WTC11 (cell line): Measurements from ENCODE around the gene MAGI2. TPM values are rescaled to one million over a fixed set of nuclear protein-coding genes. Genes with fewer than 3 reads are reported as not detected.
A peak's percentile ranks its signal among the peaks of the same experiment; 100 is the strongest.

Experiments
- ATAC-seq: fragments of 200-7000 bp; cut with Tn5 transposase; 2 replicates; pipeline ENCODE4 v1.10.0; 2021; ENCODE audit warnings: mild to moderate bottlenecking, moderate library complexity
- CTCF ChIA-PET: fragments of 300-600 bp; sonication (Branson Sonifier 250); formaldehyde crosslinking; loops from one replicate; lab custom pipeline; 2021; ENCODE audit warnings: antibody characterized with exemption; lab: Charles Lee
- POLR2A ChIA-PET: fragments of 350-600 bp; sonication (Branson Sonifier 250); formaldehyde crosslinking; loops from one replicate; lab custom pipeline; 2021; ENCODE audit warnings: antibody characterized with exemption; lab: Charles Lee
- DNase-seq: peaks from one replicate; pipeline ENCODE4 v3.0.0; 2021; ENCODE audit warnings: low spot score
- H3K27ac Mint-ChIP-seq: 2 replicates; pipeline ENCODE4 v1.8.0; 2021; ENCODE audit warnings: mixed read lengths
- H3K27me3 Mint-ChIP-seq: 2 replicates; pipeline ENCODE4 v1.8.0; 2021; ENCODE audit warnings: low read depth, mild to moderate bottlenecking, moderate library complexity, mixed read lengths
- H3K36me3 Mint-ChIP-seq: 2 replicates; pipeline ENCODE4 v1.8.0; 2021; ENCODE audit warnings: mixed read lengths
- H3K4me1 Mint-ChIP-seq: 2 replicates; pipeline ENCODE4 v1.8.0; 2022; ENCODE audit warnings: mixed read lengths
- H3K4me3 Mint-ChIP-seq: 2 replicates; pipeline ENCODE4 v1.8.0; 2021; ENCODE audit warnings: mild to moderate bottlenecking, moderate library complexity, mixed read lengths
- H3K9me3 Mint-ChIP-seq: 2 replicates; pipeline ENCODE4 v1.8.0; 2021; ENCODE audit warnings: mixed read lengths
- ATF1 ChIP-seq: sonication (generic); formaldehyde crosslinking; IDR thresholded peaks from 2 replicates; pipeline ENCODE4 v1.8.1; 2023; ENCODE audit warnings: mild to moderate bottlenecking, moderate library complexity, missing genetic modification reagents
- CBFB ChIP-seq: sonication (generic); formaldehyde crosslinking; IDR thresholded peaks from 2 replicates; pipeline ENCODE4 v1.8.1; 2022; ENCODE audit warnings: mild to moderate bottlenecking, low read depth, missing genetic modification reagents
- CREM ChIP-seq: sonication (generic); formaldehyde crosslinking; IDR thresholded peaks from 2 replicates; pipeline ENCODE4 v1.8.1; 2022; ENCODE audit warnings: mild to moderate bottlenecking, missing genetic modification reagents, moderate library complexity
- ELF4 ChIP-seq: sonication (generic); formaldehyde crosslinking; IDR thresholded peaks from 2 replicates; pipeline ENCODE4 v1.8.1; 2022; ENCODE audit warnings: low read depth, mild to moderate bottlenecking, moderate library complexity, missing genetic modification reagents
- IRF1 ChIP-seq: sonication (generic); formaldehyde crosslinking; IDR thresholded peaks from 2 replicates; pipeline ENCODE4 v1.8.0; 2023; ENCODE audit warnings: missing genetic modification reagents
- MAX ChIP-seq: sonication (generic); formaldehyde crosslinking; IDR thresholded peaks from 2 replicates; pipeline ENCODE4 v1.8.0; 2022; ENCODE audit warnings: mild to moderate bottlenecking, missing genetic modification reagents
- NR1H2 ChIP-seq: sonication (generic); formaldehyde crosslinking; IDR thresholded peaks from 2 replicates; pipeline ENCODE4 v1.9.0; 2021; ENCODE audit warnings: mild to moderate bottlenecking, moderate library complexity, missing genetic modification reagents
- PREB ChIP-seq: sonication (generic); formaldehyde crosslinking; IDR thresholded peaks from 2 replicates; pipeline ENCODE4 v1.8.1; 2022; ENCODE audit warnings: mild to moderate bottlenecking, missing genetic modification reagents, moderate library complexity, borderline replicate concordance
- ZNF138 ChIP-seq: sonication (generic); formaldehyde crosslinking; conservative IDR thresholded peaks from 2 replicates; pipeline ENCODE4 v1.8.1; 2022; ENCODE audit warnings: mild to moderate bottlenecking, moderate library complexity, missing genetic modification reagents
- ZNF396 ChIP-seq: fragments of 250-450 bp; sonication (Bioruptor Pico); IDR thresholded peaks from 2 replicates; pipeline ENCODE4 v1.8.0; 2021; ENCODE audit warnings: mild to moderate bottlenecking, moderate library complexity, borderline replicate concordance
- ZNF416 ChIP-seq: fragments of 250-450 bp; sonication (Bioruptor Pico); IDR thresholded peaks from 2 replicates; pipeline ENCODE4 v1.9.0; 2021; ENCODE audit warnings: mild to moderate bottlenecking, inconsistent platforms
- ZNF532 ChIP-seq: fragments of 250-450 bp; sonication (Bioruptor Pico); IDR thresholded peaks from 2 replicates; pipeline ENCODE4 v1.9.0; 2021; ENCODE audit warnings: mild to moderate bottlenecking, borderline replicate concordance
- ZSCAN18 ChIP-seq: fragments of 250-450 bp; sonication (Bioruptor Pico); IDR thresholded peaks from 2 replicates; pipeline ENCODE4 v2.1.2; 2022; ENCODE audit warnings: mild to moderate bottlenecking, moderate library complexity
- total RNA-seq: library from RNA; stranded (reverse); gene quantifications from 3 replicates; pipeline ENCODE4 v1.2.3, GENCODE V29; 2021
- TF ChIP-seq, protein P1 (sequence below): sonication (generic); formaldehyde crosslinking; IDR thresholded peaks from 2 replicates; pipeline ENCODE4 v1.8.0; 2022; ENCODE audit warnings: mild to moderate bottlenecking, missing genetic modification reagents
- TF ChIP-seq, protein P2 (sequence below): sonication (generic); formaldehyde crosslinking; IDR thresholded peaks from 2 replicates; pipeline ENCODE4 v1.8.1; 2023; ENCODE audit warnings: mild to moderate bottlenecking, moderate library complexity, missing genetic modification reagents
- TF ChIP-seq, protein P3 (sequence below): sonication (generic); formaldehyde crosslinking; IDR thresholded peaks from 2 replicates; pipeline ENCODE4 v1.8.1; 2023; ENCODE audit warnings: mild to moderate bottlenecking, missing genetic modification reagents, moderate library complexity
- TF ChIP-seq, protein P4 (sequence below): sonication (generic); formaldehyde crosslinking; IDR thresholded peaks from 2 replicates; pipeline ENCODE4 v1.8.1; 2023; ENCODE audit warnings: mild to moderate bottlenecking, missing genetic modification reagents

The MAGI2 gene
- total RNA-seq, 1 experiment from 2014 or later: 26.6 TPM

DNA sequence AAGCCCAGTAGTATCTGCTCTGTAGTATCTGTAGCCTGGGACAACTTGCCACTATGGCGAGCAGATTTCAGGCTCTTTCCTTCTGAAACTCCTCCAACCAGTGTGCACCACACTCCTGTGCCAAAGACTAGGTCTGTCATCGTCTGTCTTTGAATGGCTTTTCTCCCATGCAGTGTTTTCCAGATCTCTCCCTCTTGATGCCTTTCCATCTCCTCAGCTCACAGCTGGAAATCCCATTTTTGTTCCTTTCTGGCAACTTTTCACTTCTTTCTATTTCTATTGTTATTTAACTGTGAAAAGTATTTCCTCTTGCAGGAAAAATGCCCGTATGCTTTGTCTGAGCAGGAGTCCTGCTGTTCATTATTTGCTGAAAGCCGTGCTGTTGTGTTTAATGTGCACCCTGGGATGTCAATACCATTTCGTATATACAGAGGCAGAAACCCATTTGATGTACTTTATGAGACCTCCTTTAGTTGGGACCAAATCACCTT is 1281.2 kb downstream of the MAGI2 start (continued):
- TF ChIP-seq, protein P1, sequence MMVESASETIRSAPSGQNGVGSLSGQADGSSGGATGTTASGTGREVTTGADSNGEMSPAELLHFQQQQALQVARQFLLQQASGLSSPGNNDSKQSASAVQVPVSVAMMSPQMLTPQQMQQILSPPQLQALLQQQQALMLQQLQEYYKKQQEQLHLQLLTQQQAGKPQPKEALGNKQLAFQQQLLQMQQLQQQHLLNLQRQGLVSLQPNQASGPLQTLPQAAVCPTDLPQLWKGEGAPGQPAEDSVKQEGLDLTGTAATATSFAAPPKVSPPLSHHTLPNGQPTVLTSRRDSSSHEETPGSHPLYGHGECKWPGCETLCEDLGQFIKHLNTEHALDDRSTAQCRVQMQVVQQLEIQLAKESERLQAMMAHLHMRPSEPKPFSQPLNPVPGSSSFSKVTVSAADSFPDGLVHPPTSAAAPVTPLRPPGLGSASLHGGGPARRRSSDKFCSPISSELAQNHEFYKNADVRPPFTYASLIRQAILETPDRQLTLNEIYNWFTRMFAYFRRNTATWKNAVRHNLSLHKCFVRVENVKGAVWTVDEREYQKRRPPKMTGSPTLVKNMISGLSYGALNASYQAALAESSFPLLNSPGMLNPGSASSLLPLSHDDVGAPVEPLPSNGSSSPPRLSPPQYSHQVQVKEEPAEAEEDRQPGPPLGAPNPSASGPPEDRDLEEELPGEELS (CRISPR knock-in tag): no peak
- TF ChIP-seq MAX (CRISPR knock-in tag) (no peak), ZNF396 (CRISPR knock-in tag) (no peak), CBFB (CRISPR knock-in tag) (no peak)

DNA sequence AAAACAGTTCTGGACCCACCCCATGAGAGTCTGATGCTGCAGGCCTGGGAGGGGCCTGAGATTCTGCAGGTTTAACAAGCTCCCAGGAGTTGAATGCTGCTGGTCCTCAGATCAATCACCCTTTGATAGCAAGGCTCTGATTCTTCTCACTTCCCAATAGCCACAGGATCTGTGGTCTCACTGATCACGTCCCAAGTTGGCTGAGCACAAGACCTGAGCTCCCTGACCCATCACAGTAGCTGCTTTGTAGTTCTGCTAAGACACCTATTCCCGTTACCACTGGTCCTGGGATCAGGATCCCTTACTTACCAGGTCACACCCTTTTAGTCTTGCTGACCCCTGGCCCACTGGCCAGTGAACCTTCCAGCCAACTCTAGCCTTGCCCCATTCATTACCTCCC is 1282.1 kb downstream of the MAGI2 start:
- peaks cover 52% of the 10 kb centered on the region for H3K4me1 Mint-ChIP-seq
- CTCF ChIA-PET: interaction anchor here (1.1 to 1.9 kb wide), 3 partner anchors 11 to 131 kb away, joined by 5 to 6 read pairs (median 5); no protein-coding TSS in a partner anchor
- no peak overlapping the region for H3K4me3 Mint-ChIP-seq
- peak overlapping the region; percentile 86 for H3K27ac Mint-ChIP-seq
- peaks cover 5% of the 10 kb centered on the region; the same call in 1 of the 2 replicates for H3K36me3 Mint-ChIP-seq
- TF ChIP-seq, protein P2, sequence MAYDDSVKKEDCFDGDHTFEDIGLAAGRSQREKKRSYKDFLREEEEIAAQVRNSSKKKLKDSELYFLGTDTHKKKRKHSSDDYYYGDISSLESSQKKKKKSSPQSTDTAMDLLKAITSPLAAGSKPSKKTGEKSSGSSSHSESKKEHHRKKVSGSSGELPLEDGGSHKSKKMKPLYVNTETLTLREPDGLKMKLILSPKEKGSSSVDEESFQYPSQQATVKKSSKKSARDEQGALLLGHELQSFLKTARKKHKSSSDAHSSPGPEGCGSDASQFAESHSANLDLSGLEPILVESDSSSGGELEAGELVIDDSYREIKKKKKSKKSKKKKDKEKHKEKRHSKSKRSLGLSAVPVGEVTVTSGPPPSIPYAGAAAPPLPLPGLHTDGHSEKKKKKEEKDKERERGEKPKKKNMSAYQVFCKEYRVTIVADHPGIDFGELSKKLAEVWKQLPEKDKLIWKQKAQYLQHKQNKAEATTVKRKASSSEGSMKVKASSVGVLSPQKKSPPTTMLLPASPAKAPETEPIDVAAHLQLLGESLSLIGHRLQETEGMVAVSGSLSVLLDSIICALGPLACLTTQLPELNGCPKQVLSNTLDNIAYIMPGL (CRISPR knock-in tag): no peak
- TF ChIP-seq ELF4 (CRISPR knock-in tag): no peak
- TF ChIP-seq ZNF416 (CRISPR knock-in tag): no peak
- no peak for TF ChIP-seq ATF1
- TF ChIP-seq ZNF138 (CRISPR knock-in tag): no peak
- TF ChIP-seq ZSCAN18 (CRISPR knock-in tag): no peak
- no peak for TF ChIP-seq PREB
- TF ChIP-seq, protein P3, sequence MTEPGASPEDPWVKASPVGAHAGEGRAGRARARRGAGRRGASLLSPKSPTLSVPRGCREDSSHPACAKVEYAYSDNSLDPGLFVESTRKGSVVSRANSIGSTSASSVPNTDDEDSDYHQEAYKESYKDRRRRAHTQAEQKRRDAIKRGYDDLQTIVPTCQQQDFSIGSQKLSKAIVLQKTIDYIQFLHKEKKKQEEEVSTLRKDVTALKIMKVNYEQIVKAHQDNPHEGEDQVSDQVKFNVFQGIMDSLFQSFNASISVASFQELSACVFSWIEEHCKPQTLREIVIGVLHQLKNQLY (CRISPR knock-in tag): no peak
- TF ChIP-seq IRF1 (CRISPR knock-in tag): no peak
- no peak for TF ChIP-seq CREM (CRISPR knock-in tag)
- TF ChIP-seq, all 79 proteins: peak for 0
- no peak for DNase-seq
- ATAC-seq: no peak
- POLR2A ChIA-PET: no interaction called here
- Mint-ChIP-seq H3K27me3 (no peaks in the 10 kb centered on the region), H3K9me3 (no peaks in the 10 kb centered on the region)

DNA sequence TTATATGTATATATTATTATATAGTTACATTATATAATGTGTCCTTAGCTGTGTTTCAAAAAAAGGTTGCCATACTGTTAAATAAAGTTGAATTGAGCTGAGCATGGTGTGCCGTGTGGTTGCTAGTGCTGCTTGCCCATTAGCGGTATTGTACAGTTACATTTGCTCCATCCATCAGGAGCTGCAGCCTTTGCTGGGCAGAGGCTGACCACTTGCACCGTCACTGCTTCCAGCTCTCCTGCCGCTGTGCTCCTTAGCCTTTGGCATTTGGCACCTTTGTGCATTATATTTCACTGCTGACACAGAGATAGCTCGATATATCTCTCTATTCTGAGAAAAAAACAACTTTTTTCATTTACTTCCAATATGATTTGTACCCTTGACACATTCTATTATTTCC is 1282.7 kb downstream of the MAGI2 start:
- H3K36me3 Mint-ChIP-seq: peaks cover 5% of the 10 kb centered on the region; the same call in 1 of the 2 replicates
- no peaks in the 10 kb centered on the region for H3K9me3 Mint-ChIP-seq
- H3K27ac Mint-ChIP-seq: no peak overlapping the region
- CTCF ChIA-PET: interaction anchor here (1.1 to 1.9 kb wide), 3 partner anchors 11 to 131 kb away, joined by 5 to 6 read pairs (median 5); no protein-coding TSS in a partner anchor
- DNase-seq (no peak), ATAC-seq (no peak)
- POLR2A ChIA-PET: interaction anchor here (0.5 kb wide), 1 partner anchor 260 kb away, joined by 4 read pairs; no protein-coding TSS in a partner anchor
- H3K27me3 Mint-ChIP-seq: no peaks in the 10 kb centered on the region
- no peak overlapping the region for H3K4me3 Mint-ChIP-seq
- H3K4me1 Mint-ChIP-seq: peaks cover 51% of the 10 kb centered on the region
- no peak for TF ChIP-seq ELF4 (CRISPR knock-in tag)
- no peak for TF ChIP-seq ZNF532
- no peak for TF ChIP-seq NR1H2 (CRISPR knock-in tag)
- TF ChIP-seq, protein P4, sequence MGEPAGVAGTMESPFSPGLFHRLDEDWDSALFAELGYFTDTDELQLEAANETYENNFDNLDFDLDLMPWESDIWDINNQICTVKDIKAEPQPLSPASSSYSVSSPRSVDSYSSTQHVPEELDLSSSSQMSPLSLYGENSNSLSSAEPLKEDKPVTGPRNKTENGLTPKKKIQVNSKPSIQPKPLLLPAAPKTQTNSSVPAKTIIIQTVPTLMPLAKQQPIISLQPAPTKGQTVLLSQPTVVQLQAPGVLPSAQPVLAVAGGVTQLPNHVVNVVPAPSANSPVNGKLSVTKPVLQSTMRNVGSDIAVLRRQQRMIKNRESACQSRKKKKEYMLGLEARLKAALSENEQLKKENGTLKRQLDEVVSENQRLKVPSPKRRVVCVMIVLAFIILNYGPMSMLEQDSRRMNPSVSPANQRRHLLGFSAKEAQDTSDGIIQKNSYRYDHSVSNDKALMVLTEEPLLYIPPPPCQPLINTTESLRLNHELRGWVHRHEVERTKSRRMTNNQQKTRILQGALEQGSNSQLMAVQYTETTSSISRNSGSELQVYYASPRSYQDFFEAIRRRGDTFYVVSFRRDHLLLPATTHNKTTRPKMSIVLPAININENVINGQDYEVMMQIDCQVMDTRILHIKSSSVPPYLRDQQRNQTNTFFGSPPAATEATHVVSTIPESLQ (CRISPR knock-in tag): no peak
